ENCODE results near the gene HIF1A.

- TF ChIP-seq CTCF (IDR thresholded peaks at IDR 0.05) (no peak), POLR2A (IDR thresholded peaks at IDR 0.05) (no peak)
Measured at GRCh38 chr14:61677479-61677878, 17.8 kb upstream of the HIF1A start.

All from Peyer's patch (tissue), 4 donors.